Muscle of leg (tissue), 11 donors: ENCODE results near the gene STAG1. TPM values are rescaled to one million over a fixed set of nuclear protein-coding genes. Genes with fewer than 3 reads are reported as not detected.
"Not testable (repeated sequence)": the region's sequence is repeated elsewhere in the genome, so short reads cannot be mapped to it uniquely, and the experiment has no call there.

Experiments used
- DNase-seq: peaks from one replicate; pipeline ENCODE4 v3.0.0; 2013
- H3K27ac ChIP-seq: one replicate; pipeline ENCODE4 v1.5.1; 2013; ENCODE audit warnings: mild to moderate bottlenecking, low read length, control low read depth
- H3K27me3 ChIP-seq: one replicate; pipeline ENCODE4 v1.6.1; 2013; ENCODE audit warnings: low read length; ENCODE audit not compliant: control insufficient read depth, insufficient read depth
- H3K36me3 ChIP-seq: one replicate; pipeline ENCODE4 v1.6.1; 2013; ENCODE audit warnings: low read length; ENCODE audit not compliant: control insufficient read depth, insufficient read depth
- H3K4me1 ChIP-seq: one replicate; pipeline ENCODE4 v1.6.1; 2013; ENCODE audit warnings: low read length; ENCODE audit not compliant: control insufficient read depth, insufficient read depth
- H3K4me3 ChIP-seq: one replicate; pipeline ENCODE4 v1.5.1; 2013; ENCODE audit warnings: low read length, control low read depth
- H3K9me3 ChIP-seq: replicated peaks from 2 replicates; pipeline ENCODE4 v1.6.1; 2013; ENCODE audit warnings: low read depth, low read length; ENCODE audit not compliant: control insufficient read depth
- WGBS: methylation state at CpG from one replicate; pipeline ENCODE4 v1.1.5; 2013; ENCODE audit warnings: missing lambda C conversion rate; ENCODE audit not compliant: insufficient coverage; 5-methylcytosine and 5-hydroxymethylcytosine counted together
- polyA plus RNA-seq, 8 donors: library from polyadenylated mRNA; unstranded; fragments of 120-200 nt; gene quantifications; one replicate each; pipeline versions ENCODE4 v1.2.1 to v1.2.3, GENCODE V29; 2013; ENCODE audit warnings: inconsistent platforms in 1 of 8, low replicate concordance in 1 of 8; ENCODE audit not compliant: insufficient read length in 8 of 8, insufficient read depth in 1 of 8
- total RNA-seq: library from RNA; stranded (reverse); fragments of 120-200 nt; gene quantifications from one replicate; pipeline ENCODE4 v1.2.4, GENCODE V29; 2013

STAG1 gene
- total and polyA plus RNA-seq, 9 donors, result 22.9 to 52.2 (median 32.9) TPM

DNA sequence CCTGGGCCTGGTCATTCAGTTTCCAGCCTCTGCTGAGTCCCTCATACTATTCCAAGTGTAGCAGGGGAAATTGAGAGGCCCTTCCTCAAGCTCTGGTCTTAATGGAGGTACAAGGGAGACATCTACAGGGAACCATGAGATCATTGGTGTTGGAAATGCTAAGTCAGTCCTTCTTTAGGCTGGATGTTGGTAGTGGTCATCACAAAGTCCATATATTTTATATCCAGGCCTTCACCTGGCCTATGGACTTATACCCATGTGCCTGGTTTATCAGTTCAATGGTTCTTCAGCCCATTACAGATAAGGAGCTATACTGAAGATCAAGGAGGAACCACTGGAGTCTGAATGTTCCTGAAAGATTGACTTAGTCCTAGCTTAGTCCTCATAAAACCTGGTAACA, 135.0 kb downstream of the STAG1 start:
- no peaks in the 10 kb centered on the region for H3K4me1 ChIP-seq
- no peak overlapping the region for H3K27ac ChIP-seq
- H3K9me3 ChIP-seq, result no peaks in the 10 kb centered on the region
- H3K27me3 ChIP-seq, result no peaks in the 10 kb centered on the region
- H3K4me3 ChIP-seq, result no peak overlapping the region
- H3K36me3 ChIP-seq, result peaks cover 6% of the 10 kb centered on the region
- no peak for DNase-seq

DNA sequence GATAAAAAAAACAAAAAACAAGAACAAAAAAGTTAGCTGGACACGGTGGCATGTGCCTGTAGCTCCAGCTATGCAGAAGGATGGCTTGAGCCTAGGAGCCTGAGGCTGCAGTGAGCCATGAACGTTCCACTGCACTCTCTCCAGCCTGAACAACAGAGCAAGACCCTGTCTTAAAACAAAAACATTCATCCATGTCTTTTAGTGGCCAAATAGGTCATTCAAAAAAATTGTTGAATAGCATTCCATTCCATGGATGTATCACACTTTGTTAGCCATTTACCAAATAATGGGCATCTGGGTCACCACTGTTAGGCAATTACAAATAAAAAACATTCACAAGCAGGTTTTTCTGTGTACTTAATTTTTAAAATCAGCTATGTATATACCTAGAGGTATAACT, 139.7 kb downstream of the STAG1 start:
- no peak overlapping the region for H3K27ac ChIP-seq
- WGBS, result no CpG with 5 or more reads among the region's 2 CpGs
- H3K4me1 ChIP-seq, result no peaks in the 10 kb centered on the region
- no peak overlapping the region for H3K4me3 ChIP-seq
- DNase-seq, result no peak
- H3K9me3 ChIP-seq, result no peaks in the 10 kb centered on the region
- H3K27me3 ChIP-seq, result no peaks in the 10 kb centered on the region
- peaks cover 3% of the 10 kb centered on the region for H3K36me3 ChIP-seq

DNA sequence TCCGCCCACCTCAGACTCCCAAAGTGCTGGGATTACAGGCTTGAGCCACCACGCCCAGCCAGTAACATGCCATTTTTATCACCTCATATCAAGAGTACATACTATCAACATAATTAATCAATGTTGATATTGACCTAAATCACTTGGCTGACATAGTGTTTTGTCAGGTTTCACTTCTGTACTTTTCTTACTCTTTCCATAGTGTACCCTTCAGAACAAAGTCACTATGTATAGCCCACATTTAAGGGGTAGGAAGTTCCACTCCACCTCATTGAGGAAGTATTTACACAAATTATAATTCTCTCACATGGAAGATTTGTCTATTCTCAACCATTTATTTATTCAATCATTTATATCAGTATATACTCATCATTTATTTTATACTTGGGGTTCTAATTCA, 145.2 kb downstream of the STAG1 start:
- no CpG with 5 or more reads among the region's 2 CpGs for WGBS
- H3K9me3 ChIP-seq, result no peaks in the 10 kb centered on the region
- H3K4me3 ChIP-seq, result no peak overlapping the region
- no peak overlapping the region for H3K27ac ChIP-seq
- H3K27me3 ChIP-seq, result no peaks in the 10 kb centered on the region
- no peaks in the 10 kb centered on the region for H3K36me3 ChIP-seq
- H3K4me1 ChIP-seq, result no peaks in the 10 kb centered on the region
- no peak for DNase-seq

DNA sequence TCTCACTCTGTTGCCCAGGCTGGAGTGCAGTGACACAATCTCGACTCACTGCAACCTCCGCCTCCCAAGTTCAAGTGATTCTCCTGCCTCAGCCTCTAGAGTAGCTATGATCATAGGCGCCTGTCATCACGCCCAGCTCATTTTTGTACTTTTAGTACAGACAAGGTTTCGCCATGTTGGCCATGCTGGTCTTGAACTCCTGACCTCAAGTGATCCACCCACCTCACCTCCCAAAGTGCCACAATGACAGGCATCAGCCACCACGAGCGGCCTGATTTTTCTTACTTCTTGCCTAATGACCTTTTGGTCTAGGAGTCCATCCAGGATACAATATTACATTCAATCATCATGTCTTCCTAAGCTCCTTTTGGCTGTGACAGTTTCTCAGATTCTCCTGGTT, 146.0 kb downstream of the STAG1 start:
- not testable (repeated sequence) for H3K27ac ChIP-seq, H3K4me1 ChIP-seq, H3K9me3 ChIP-seq, DNase-seq, H3K4me3 ChIP-seq, H3K36me3 ChIP-seq, H3K27me3 ChIP-seq
- WGBS, result 93% methylated on average over 7 of the region's 7 CpGs

DNA sequence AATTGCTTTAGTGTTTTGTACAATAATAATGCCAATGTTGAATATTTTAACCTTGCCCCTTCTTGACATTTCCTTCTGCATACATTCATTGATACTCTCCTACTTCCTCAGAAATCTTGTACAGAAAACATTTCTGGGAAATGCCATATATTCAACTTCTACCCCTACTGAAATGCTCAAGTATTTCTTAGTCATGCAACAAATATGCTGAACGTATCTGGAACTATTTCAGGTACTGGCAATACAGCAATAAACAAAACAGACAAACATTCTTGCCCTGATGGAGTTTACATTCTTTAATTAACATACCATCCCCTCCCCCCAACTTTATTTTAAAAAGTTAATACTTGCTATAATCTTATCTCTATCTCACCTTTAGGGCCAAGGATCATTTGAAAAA, 147.2 kb downstream of the STAG1 start:
- Histone ChIP-seq H3K9me3 (no peaks in the 10 kb centered on the region), H3K36me3 (peaks cover 4% of the 10 kb centered on the region), H3K4me1 (no peaks in the 10 kb centered on the region), H3K4me3 (no peak overlapping the region), H3K27ac (no peak overlapping the region), H3K27me3 (no peaks in the 10 kb centered on the region)
- DNase-seq, result no peak
- no CpG with 5 or more reads among the region's 1 CpG for WGBS

DNA sequence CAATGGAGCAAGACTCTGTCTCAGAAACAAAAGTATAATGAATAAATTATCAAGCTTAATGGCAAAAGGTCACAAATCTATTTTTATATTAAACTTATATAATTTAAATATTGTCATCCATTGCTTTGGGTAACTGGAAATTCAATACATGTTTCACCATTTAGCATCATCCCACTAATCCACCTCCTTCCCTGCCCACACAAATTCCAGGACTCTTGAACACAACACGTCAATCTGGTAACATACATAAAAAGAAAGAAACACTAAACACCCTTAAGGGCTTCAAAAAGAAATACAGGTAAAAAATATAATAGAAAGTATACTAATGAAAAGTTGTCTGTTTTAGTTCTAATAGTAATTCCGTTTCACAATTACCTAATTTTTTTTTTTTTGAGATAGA, 149.4 kb downstream of the STAG1 start:
- Histone ChIP-seq H3K4me3 (no peak overlapping the region), H3K27me3 (no peaks in the 10 kb centered on the region), H3K36me3 (peaks cover 4% of the 10 kb centered on the region), H3K27ac (no peak overlapping the region), H3K4me1 (no peaks in the 10 kb centered on the region), H3K9me3 (no peaks in the 10 kb centered on the region)
- DNase-seq, result no peak
- WGBS, result no CpG with 5 or more reads among the region's 2 CpGs

DNA sequence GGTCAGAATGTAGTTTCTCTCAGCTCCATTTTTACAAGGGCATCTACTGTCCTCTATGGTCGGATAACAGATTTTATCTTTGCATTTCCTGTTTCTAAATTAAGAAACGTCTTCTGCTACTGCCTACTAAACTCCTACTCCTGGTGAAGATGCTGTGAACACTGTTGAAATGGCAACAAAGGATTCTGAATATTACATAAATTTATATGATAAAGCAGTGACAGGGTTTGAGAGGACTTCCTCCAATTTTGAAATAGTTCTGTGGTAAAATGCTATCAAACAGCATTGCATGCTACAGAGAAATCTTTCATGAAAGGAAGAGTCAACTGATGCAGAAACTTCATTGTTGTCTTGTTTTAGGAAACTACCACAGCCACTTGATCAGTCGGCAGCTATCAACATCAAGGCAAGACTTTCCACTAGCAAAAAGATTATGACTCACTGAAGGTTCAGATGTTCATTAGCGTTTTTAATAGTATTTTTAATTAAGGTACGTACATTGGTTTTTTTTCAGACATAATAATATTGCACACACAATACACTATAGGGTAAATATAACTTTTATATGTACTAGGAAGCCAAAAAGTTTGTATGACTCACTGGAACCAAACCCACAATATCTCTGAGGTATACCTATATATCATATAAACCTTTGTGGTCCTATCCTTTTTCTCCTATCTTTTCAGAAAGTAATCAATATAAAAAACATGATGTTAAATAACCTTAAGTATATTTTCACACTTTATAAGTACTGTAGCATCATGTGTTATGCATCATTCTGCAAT, 156.1 kb downstream of the STAG1 start:
- Histone ChIP-seq H3K27me3 (no peaks in the 10 kb centered on the region), H3K27ac (no peak overlapping the region), H3K4me3 (no peak overlapping the region), H3K36me3 (peaks cover 4% of the 10 kb centered on the region), H3K4me1 (no peaks in the 10 kb centered on the region), H3K9me3 (no peaks in the 10 kb centered on the region)
- no CpG with 5 or more reads among the region's 5 CpGs for WGBS
- no peak for DNase-seq

DNA sequence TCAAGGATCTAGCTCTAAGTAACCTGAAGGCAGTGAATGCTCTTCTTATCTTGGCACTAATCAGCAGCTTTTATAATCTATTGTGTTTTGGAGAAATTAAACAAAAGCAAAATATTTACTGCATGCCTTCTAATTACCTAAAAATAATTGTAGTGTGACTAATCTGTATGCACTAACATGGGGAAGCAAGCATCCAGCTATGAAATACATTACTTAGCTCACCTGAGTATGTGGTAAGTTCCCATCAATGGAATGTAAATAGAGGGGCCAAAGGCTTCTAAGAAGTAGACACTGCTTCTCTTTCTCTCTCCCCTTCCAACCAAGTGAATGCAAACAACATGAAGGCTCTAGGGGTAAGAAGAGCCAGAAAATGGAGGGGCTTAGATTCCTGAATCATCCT, 165.6 kb downstream of the STAG1 start:
- no peaks in the 10 kb centered on the region for H3K9me3 ChIP-seq
- no peak overlapping the region for H3K4me3 ChIP-seq
- DNase-seq, result no peak
- no peaks in the 10 kb centered on the region for H3K4me1 ChIP-seq
- H3K27ac ChIP-seq, result no peak overlapping the region
- H3K36me3 ChIP-seq, result peaks cover 8% of the 10 kb centered on the region
- H3K27me3 ChIP-seq, result no peaks in the 10 kb centered on the region

DNA sequence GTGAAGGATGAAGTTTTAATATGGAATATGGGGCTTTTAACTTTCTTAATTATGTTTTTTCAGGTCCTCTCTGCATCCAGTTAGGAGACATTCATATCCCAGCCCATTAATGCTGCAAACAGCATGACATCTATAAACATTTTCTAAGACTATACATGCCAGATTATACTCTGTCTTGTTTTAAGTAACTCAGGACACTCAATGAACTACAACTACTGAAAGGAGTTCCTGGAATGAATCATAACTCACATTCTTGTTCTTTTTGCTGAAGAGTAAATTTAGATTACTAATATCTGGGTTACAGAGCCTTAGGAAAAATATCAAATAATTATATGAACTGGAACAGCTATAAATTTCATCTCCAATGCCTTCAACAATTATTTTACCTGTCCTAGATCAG, 167.4 kb downstream of the STAG1 start:
- Histone ChIP-seq H3K4me1 (no peaks in the 10 kb centered on the region), H3K27me3 (no peaks in the 10 kb centered on the region), H3K4me3 (no peak overlapping the region), H3K9me3 (no peaks in the 10 kb centered on the region), H3K36me3 (peaks cover 8% of the 10 kb centered on the region), H3K27ac (no peak overlapping the region)
- no peak for DNase-seq

DNA sequence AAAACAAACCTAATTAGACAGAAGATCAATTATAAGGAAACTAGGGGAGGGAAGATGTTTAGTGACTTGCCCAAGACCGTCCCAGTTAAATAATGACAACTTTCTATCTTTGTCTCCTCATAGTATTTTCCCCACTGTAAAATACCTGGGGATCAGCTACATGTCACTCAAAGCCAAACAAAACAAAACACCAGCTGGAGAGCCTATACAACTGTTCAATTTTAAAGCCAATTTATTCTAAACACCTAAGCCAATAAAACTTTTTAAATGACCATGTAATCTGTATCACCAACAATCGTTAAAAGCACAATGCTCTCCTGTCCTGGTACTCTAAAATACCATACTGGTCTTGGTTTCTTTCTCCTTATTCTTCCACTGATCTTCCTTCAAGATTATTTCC, 168.4 kb downstream of the STAG1 start:
- no peak for DNase-seq
- no peak overlapping the region for H3K27ac ChIP-seq
- WGBS, result 100% methylated on average over 1 of the region's 2 CpGs
- no peaks in the 10 kb centered on the region for H3K27me3 ChIP-seq
- H3K36me3 ChIP-seq, result peaks cover 8% of the 10 kb centered on the region
- H3K4me1 ChIP-seq, result no peaks in the 10 kb centered on the region
- no peak overlapping the region for H3K4me3 ChIP-seq
- no peaks in the 10 kb centered on the region for H3K9me3 ChIP-seq

DNA sequence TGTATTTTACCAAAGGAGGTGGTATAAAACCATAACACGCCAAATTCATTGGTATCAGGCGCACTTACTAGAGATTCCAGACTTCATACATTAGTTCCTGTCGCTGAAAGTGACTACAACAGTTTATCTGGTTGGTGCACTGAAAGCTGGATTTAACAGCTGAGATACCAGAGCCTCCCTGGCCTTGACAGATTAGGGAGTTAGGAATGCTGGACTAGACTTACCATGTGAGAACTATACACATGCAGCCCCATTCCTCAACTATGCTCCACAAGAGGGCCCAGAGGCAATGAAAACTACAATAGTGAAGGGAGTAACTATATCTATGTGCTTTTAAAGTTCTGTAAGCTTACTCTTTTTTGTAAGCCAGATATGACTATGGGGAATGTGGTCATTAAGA, 174.4 kb downstream of the STAG1 start:
- no peaks in the 10 kb centered on the region for H3K9me3 ChIP-seq
- no peak overlapping the region for H3K27ac ChIP-seq
- H3K36me3 ChIP-seq, result peaks cover 2% of the 10 kb centered on the region
- no peak overlapping the region for H3K4me3 ChIP-seq
- 100% methylated on average over 1 of the region's 3 CpGs for WGBS
- DNase-seq, result no peak
- no peaks in the 10 kb centered on the region for H3K27me3 ChIP-seq
- no peaks in the 10 kb centered on the region for H3K4me1 ChIP-seq
